GM23338 (cell line): ENCODE results near the gene SLC48A1. TPM values are rescaled to one million over a fixed set of nuclear protein-coding genes. Genes with fewer than 3 reads are reported as not detected.

ENCODE experiments used
- ATAC-seq: fragments of 200-7000 bp; cut with Tn5 transposase; 3 replicates; pipeline ENCODE4 v1.9.1; 2020
- DNase-seq: peaks from one replicate; pipeline ENCODE4 v3.0.0-alpha.2; 2015; ENCODE audit warnings: low spot score
- H2AFZ ChIP-seq: fragments of 200-600 bp; sonication (generic); 2 replicates; pipeline ENCODE4 v1.8.0; 2016; ENCODE audit warnings: antibody characterized with exemption, mild to moderate bottlenecking, moderate library complexity
- H3F3A ChIP-seq: fragments of 200-600 bp; sonication (generic); replicated peaks from 2 replicates; pipeline ENCODE4 v1.8.0; 2017; ENCODE audit warnings: antibody characterized with exemption, mixed run types, low read depth
- H3K27ac ChIP-seq: fragments of 200-600 bp; sonication (generic); 2 replicates; pipeline ENCODE4 v1.6.1; 2016; ENCODE audit warnings: low read depth
- H3K27me3 ChIP-seq: fragments of 200-600 bp; sonication (generic); 2 replicates; pipeline ENCODE4 v1.8.0; 2016; ENCODE audit warnings: mild to moderate bottlenecking, mixed run types, moderate library complexity; ENCODE audit not compliant: insufficient read depth
- H3K36me3 ChIP-seq: fragments of 200-600 bp; sonication (generic); 2 replicates; pipeline ENCODE4 v1.8.0; 2016; ENCODE audit warnings: mild to moderate bottlenecking; ENCODE audit not compliant: insufficient read depth
- H3K4me1 ChIP-seq: fragments of 200-600 bp; sonication (generic); 2 replicates; pipeline ENCODE4 v1.8.0; 2016; ENCODE audit warnings: mild to moderate bottlenecking, moderate library complexity; ENCODE audit not compliant: insufficient read depth
- H3K4me2 ChIP-seq: fragments of 200-600 bp; sonication (generic); 2 replicates; pipeline ENCODE4 v1.7.1; 2017; ENCODE audit warnings: mixed run types
- H3K4me3 ChIP-seq: fragments of 200-600 bp; sonication (generic); 2 replicates; pipeline ENCODE4 v1.6.1; 2016; ENCODE audit warnings: mixed run types
- H3K79me2 ChIP-seq: fragments of 200-600 bp; sonication (generic); replicated peaks from 2 replicates; pipeline ENCODE4 v1.8.0; 2017; ENCODE audit warnings: mild to moderate bottlenecking; ENCODE audit not compliant: insufficient read depth
- H3K9me2 ChIP-seq: fragments of 200-600 bp; sonication (generic); 2 replicates; pipeline ENCODE4 v1.8.0; 2017; ENCODE audit not compliant: insufficient read depth
- H4K20me1 ChIP-seq: fragments of 200-600 bp; sonication (generic); replicated peaks from 2 replicates; pipeline ENCODE4 v1.8.0; 2017; ENCODE audit warnings: mild to moderate bottlenecking; ENCODE audit not compliant: insufficient read depth
- H3K27ac Mint-ChIP-seq: 2 replicates; pipeline ENCODE4 v1.8.0; 2020; ENCODE audit warnings: inconsistent platforms, mild to moderate bottlenecking, moderate library complexity, mixed read lengths
- H3K27me3 Mint-ChIP-seq: 3 replicates; pipeline ENCODE4 v1.8.0; 2022; ENCODE audit warnings: low read depth, mild to moderate bottlenecking, moderate library complexity, mixed read lengths, inconsistent platforms; ENCODE audit not compliant: insufficient read depth, poor library complexity
- H3K36me3 Mint-ChIP-seq: 3 replicates; pipeline ENCODE4 v1.8.0; 2021; ENCODE audit warnings: low read depth, mild to moderate bottlenecking, inconsistent platforms, moderate library complexity, mixed read lengths
- H3K4me1 Mint-ChIP-seq: 3 replicates; pipeline ENCODE4 v1.8.0; 2020; ENCODE audit warnings: mild to moderate bottlenecking, inconsistent platforms, mixed read lengths
- H3K4me3 Mint-ChIP-seq: 3 replicates; pipeline ENCODE4 v1.8.0; 2021; ENCODE audit warnings: moderate library complexity, mild to moderate bottlenecking, inconsistent platforms, mixed read lengths
- H3K9me3 Mint-ChIP-seq: 3 replicates; pipeline ENCODE4 v1.8.0; 2020; ENCODE audit warnings: moderate library complexity, mild to moderate bottlenecking, inconsistent platforms, mixed read lengths
- CREB1 ChIP-seq: fragments of 250-450 bp; sonication (Bioruptor Pico); IDR thresholded peaks from 2 replicates; pipeline ENCODE4 v1.5.0; 2020; ENCODE audit warnings: low read depth, mild to moderate bottlenecking, moderate library complexity
- EZH2 ChIP-seq: fragments of 200-600 bp; sonication (generic); IDR thresholded peaks from one replicate; pipeline ENCODE4 v1.8.0; 2017; ENCODE audit warnings: antibody characterized with exemption, mild to moderate bottlenecking, low read depth; ENCODE audit not compliant: unreplicated experiment
- POLR2AphosphoS5 ChIP-seq: IDR thresholded peaks from 2 replicates; pipeline ENCODE4 v1.6.1; 2016; ENCODE audit warnings: antibody characterized with exemption, low read depth
- polyA plus RNA-seq: library from polyadenylated mRNA; unstranded; fragments of >200 nt; fragmentation: Nextera tagmentation; extraction: Ambion mirVana; gene quantifications from 2 replicates; pipeline ENCODE4 v1.2.1, GENCODE V29; 2016
- total RNA-seq: library from RNA; depleted of rRNA; stranded (reverse); fragments of >200 nt; shearing (Covaris generic); gene quantifications from 2 replicates; pipeline ENCODE4 v1.2.3, GENCODE V29; 2014
- TF ChIP-seq, protein P1 (sequence below): fragments of 250-450 bp; sonication (Bioruptor Pico); IDR thresholded peaks from 2 replicates; pipeline ENCODE4 v1.5.0; 2020; ENCODE audit warnings: mild to moderate bottlenecking, moderate library complexity

The SLC48A1 gene
- total and polyA plus RNA-seq, 2 experiments from 2014 or later, result 5.8 to 9.0 TPM

GRCh38 chr12:47736877-47737676 is 36.0 kb upstream of the SLC48A1 start (continued):
- TF ChIP-seq, protein P1, sequence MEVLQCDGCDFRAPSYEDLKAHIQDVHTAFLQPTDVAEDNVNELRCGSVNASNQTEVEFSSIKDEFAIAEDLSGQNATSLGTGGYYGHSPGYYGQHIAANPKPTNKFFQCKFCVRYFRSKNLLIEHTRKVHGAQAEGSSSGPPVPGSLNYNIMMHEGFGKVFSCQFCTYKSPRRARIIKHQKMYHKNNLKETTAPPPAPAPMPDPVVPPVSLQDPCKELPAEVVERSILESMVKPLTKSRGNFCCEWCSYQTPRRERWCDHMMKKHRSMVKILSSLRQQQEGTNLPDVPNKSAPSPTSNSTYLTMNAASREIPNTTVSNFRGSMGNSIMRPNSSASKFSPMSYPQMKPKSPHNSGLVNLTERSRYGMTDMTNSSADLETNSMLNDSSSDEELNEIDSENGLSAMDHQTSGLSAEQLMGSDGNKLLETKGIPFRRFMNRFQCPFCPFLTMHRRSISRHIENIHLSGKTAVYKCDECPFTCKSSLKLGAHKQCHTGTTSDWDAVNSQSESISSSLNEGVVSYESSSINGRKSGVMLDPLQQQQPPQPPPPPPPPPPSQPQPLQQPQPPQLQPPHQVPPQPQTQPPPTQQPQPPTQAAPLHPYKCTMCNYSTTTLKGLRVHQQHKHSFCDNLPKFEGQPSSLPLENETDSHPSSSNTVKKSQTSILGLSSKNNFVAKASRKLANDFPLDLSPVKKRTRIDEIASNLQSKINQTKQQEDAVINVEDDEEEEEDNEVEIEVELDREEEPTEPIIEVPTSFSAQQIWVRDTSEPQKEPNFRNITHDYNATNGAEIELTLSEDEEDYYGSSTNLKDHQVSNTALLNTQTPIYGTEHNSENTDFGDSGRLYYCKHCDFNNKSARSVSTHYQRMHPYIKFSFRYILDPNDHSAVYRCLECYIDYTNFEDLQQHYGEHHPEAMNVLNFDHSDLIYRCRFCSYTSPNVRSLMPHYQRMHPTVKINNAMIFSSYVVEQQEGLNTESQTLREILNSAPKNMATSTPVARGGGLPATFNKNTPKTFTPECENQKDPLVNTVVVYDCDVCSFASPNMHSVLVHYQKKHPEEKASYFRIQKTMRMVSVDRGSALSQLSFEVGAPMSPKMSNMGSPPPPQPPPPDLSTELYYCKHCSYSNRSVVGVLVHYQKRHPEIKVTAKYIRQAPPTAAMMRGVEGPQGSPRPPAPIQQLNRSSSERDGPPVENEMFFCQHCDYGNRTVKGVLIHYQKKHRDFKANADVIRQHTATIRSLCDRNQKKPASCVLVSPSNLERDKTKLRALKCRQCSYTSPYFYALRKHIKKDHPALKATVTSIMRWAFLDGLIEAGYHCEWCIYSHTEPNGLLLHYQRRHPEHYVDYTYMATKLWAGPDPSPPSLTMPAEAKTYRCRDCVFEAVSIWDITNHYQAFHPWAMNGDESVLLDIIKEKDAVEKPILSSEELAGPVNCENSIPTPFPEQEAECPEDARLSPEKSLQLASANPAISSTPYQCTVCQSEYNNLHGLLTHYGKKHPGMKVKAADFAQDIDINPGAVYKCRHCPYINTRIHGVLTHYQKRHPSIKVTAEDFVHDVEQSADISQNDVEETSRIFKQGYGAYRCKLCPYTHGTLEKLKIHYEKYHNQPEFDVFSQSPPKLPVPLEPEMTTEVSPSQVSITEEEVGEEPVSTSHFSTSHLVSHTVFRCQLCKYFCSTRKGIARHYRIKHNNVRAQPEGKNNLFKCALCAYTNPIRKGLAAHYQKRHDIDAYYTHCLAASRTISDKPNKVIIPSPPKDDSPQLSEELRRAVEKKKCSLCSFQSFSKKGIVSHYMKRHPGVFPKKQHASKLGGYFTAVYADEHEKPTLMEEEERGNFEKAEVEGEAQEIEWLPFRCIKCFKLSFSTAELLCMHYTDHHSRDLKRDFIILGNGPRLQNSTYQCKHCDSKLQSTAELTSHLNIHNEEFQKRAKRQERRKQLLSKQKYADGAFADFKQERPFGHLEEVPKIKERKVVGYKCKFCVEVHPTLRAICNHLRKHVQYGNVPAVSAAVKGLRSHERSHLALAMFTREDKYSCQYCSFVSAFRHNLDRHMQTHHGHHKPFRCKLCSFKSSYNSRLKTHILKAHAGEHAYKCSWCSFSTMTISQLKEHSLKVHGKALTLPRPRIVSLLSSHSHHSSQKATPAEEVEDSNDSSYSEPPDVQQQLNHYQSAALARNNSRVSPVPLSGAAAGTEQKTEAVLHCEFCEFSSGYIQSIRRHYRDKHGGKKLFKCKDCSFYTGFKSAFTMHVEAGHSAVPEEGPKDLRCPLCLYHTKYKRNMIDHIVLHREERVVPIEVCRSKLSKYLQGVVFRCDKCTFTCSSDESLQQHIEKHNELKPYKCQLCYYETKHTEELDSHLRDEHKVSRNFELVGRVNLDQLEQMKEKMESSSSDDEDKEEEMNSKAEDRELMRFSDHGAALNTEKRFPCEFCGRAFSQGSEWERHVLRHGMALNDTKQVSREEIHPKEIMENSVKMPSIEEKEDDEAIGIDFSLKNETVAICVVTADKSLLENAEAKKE, result no peak

- Histone ChIP-seq H3F3A (no peaks in the 10 kb centered on the region), H3K27ac (no peak overlapping the region), H3K4me2 (no peak overlapping the region), H3K36me3 (no peaks in the 10 kb centered on the region), H3K9me2 (no peaks in the 10 kb centered on the region), H3K27me3 (no peaks in the 10 kb centered on the region), H4K20me1 (no peaks in the 10 kb centered on the region), H3K79me2 (no peaks in the 10 kb centered on the region), H3K4me3 (no peak overlapping the region), H3K4me1 (peaks cover 16% of the 10 kb centered on the region; the same call in 1 of the 2 replicates), H2AFZ (no peak overlapping the region)
- ATAC-seq, result no peak
- Mint-ChIP-seq H3K4me3 (no peak overlapping the region), H3K27ac (no peak overlapping the region), H3K4me1 (peaks cover 30% of the 10 kb centered on the region), H3K36me3 (no peaks in the 10 kb centered on the region; the same call in 2 of the 3 replicates), H3K27me3 (peaks cover 14% of the 10 kb centered on the region), H3K9me3 (no peaks in the 10 kb centered on the region)
- no peak for DNase-seq
- TF ChIP-seq CREB1 (CRISPR knock-in tag) (no peak), EZH2 (no peak), POLR2AphosphoS5 (no peak)
- TF ChIP-seq, protein P1, result no peak
Observed at GRCh38 chr12:47737936-47738594, 35.0 kb upstream of the SLC48A1 start.
